Measurements from ENCODE around the gene THSD7B. TPM values are rescaled to one million over a fixed set of nuclear protein-coding genes. Genes with fewer than 3 reads are reported as not detected.
"Not testable (repeated sequence)": the region's sequence is repeated elsewhere in the genome, so short reads cannot be mapped to it uniquely, and the experiment has no call there.

THSD7B gene
- polyA plus RNA-seq, 1 donor: 0.42 TPM

DNA sequence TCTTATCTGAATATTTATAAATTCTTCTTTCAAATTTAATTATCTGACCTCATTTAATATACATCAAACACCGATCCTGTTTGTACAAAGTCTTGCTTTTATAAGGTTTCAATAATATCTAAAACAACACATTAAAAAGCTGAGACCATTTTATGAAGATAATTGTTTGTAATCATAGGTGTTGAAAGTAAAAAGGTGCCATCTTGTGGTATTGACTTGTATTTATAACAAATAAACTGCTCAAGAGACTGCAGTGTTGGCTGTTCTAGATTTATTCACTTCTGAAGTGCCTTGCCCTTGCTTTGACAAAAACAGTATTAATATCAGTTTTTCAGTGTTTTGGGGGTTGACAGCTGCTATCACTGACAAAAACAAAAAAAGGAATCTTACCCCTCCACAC is 912.1 kb downstream of the THSD7B start:
- DNase-seq (ENCODE audit: low read depth): no peak

DNA sequence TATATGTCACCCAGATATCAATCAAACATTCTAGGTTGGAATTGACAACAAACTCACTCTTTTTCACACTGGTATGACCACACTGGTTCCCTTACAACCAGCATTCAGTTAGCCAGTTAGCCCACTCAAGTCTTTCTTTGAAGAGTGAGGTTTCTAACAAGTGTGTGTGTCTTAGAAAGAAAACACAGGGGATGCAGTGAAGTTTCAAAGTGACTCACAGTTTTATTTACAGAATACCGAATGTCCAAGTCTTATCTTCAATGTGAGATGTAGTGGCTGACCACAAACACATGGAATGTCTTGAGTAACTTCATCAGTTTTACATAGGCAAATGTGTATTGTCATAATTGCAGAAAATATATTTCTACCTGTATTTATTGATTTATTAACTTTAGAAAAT is 924.2 kb downstream of the THSD7B start:
- DNase-seq (ENCODE audit: low read depth): no peak

DNA sequence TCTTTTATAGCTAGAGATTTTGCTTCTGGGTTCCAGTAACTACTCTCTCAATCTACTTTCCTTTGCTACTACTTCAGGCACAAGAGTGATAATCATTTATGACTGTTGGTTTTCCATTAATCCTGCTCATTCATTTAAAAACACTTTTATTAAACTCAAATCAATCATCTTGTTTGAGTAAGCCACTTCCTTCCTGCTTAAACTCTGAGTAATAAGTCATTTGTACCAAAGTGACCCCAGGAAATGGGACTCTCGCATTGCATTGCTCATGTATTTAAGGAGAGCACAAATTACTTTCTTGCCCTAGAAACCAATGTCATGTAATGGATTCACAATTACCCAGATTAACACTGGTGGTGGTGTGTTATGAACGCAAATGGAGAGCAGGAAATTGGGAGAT is 928.2 kb downstream of the THSD7B start:
- DNase-seq (ENCODE audit: low read depth): no peak

DNA sequence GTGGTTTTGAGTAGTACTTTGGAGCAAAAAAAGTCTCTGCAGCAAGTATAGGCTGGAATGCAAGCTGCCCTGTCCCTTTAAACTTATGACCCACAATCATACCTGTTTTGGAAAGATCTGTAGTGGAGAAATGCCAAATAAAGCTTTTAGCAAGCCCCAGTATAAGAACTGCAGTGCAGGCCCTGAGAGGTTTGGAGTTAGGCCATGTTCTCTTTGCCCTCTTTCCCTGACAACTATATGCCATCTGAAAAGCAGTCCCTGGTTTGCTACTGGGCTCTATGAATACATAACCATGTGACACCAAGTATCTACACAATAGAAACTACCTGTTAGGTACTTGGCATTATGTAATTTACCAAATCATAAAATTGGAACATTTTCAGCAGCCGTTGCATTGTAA is 931.6 kb downstream of the THSD7B start:
- no peak for DNase-seq (ENCODE audit: low read depth)

DNA sequence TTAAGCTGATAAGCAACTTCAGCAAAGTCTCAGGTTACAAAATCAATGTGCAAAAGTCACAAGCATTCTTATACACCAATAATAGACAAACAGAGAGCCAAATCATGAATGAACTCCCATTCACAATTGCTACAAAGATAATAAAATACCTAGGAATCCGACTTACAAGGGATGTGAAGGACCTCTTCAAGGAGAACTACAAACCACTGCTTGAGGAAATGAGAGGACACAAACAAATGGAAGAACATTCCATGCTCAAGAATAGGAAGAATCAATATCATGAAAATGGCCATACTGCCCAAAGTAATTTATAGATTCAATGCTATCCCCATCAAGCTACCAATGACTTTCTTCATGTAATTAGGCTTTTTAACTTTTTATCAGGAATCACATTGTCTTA is 934.9 kb downstream of the THSD7B start:
- DNase-seq (ENCODE audit: low read depth): not testable (repeated sequence)

DNA sequence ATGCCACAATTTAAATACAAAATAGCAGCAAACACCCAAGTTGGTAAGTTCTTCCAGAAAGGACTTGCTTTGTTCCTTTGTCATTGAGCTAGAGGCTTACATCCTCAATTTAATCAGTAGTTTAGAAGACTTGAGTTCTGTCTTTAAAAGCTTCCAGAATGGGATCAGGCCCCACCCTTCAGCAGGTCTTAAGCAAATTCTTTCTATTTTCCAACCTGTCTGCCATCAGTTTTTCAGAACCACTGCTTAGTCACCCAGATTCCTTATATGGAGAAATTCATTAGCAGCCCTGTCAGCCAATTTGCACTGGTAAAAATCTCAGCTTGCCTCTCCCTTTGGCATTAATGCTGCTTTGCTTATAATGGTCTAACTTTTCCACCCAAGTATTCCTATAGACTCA is 935.3 kb downstream of the THSD7B start:
- no peak for DNase-seq (ENCODE audit: low read depth)

DNA sequence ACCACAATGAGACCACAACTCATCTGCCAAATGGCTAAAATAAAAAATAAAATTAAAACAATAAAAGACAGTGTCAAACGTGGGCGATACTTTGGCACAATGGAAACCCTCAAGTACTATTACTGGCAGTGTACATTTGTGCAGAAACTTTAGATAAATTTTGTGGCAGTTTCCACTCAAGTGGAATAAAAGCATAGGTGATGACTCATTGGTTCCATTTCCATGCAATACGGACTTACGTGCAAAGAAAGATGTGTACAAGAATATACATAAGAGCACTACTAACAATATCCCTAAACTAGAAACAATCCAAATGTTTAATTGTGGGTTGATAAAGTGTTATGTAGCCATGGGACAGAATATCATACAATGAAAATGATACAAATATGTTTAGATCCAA is 940.0 kb downstream of the THSD7B start:
- DNase-seq (ENCODE audit: low read depth): no peak

DNA sequence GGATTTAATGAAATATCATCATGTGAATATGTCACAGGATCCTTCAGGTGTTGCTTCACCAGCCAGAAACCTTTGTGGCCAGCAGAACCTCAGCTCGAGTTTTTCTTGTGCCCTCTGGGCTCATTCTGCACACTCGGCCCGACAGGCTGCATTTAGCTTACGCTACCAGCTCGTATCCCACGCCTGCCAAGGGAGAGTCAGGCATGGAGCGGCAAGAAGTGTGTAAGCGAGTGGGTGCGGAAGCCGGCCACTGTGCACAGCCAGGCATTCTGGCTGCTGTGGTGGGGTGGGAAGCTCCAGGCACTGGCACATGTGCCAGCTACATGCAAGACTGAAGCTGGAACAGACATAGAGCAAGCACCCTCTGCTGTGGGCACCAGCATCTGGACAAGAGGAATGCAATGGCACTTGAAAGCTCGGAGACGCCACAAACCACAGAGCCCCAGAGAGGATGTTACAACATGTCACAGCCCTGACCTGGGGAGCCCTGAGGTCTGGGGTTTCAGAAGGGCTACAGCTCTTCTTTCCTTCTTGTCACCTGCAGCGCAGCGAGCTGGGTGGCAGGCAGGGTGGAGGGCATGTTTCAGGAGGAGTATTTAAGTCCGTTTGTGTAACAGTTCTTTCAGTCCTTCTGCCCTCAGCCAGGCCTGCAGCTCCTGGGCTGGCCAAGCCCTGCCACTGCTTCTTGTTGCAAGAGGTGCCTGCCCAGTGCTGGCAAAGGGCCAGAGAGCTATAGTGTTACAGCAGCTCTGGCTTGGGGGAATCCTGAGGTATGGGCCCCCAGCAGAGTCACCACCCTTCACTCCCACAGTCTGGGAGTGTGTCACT is 941.7 kb downstream of the THSD7B start:
- no peak for DNase-seq (ENCODE audit: low read depth)

DNA sequence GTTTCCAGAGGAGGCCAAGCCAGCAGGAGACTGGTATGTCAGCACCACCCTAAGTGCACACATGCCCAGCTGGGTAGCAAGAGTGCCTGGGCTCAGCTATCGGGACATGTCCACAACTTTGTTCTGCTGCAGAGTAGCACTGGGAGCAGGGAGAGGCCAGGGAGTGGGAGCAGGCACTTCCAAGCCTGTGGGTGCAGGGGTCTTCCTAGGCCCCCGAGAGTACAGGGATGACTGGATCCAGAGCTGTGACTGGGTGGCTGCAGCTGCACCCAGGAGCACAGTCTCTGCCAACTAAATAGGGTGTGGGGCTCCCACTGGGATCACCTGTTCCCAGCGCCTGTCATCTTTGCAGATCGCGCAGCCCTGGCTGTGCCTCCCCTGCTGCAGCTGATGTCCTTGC is 943.0 kb downstream of the THSD7B start:
- DNase-seq (ENCODE audit: low read depth): no peak

DNA sequence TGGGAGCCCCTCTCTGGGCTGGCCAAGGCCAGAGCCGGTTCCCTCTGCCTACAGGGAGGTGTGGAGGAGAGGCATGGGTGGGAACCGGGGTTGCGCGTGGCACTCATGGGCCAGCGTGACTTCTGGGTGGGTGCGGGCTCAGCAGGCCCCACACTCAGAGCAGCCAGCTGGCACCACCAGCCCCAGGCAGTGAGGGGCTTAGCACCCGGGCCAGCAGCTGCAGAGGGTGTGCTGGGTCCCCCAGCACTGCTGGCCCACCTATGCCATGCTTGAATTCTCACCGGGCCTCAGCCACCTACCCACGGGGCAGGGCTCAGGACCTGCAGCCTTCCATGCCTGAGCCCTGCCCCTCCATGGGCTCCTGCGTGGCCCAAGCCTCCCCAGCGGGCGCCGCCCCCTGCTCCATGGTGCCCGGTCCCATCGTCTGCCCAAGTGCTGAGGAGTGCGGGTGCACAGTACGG is 950.4 kb downstream of the THSD7B start:
- DNase-seq (ENCODE audit: low read depth): no peak

DNA sequence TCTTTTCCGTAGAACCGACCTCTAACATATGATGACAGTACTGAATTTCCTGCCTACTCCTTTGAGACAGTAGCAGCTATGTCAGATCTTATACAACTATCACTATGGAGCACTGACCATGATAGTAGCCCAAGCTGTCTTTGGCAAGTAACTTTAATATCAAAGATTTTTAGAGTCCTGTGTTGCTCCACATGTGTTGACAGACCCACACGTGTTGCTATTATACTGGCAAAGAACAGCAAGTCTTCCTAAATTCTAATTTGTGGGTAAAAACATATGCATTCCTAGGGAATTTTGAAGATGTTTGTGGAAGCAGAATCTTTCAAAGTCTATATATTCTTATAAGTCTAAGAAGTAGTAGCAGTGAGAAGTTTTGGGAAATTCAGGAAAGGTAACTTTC is 953.4 kb downstream of the THSD7B start:
- DNase-seq (ENCODE audit: low read depth): no peak

DNA sequence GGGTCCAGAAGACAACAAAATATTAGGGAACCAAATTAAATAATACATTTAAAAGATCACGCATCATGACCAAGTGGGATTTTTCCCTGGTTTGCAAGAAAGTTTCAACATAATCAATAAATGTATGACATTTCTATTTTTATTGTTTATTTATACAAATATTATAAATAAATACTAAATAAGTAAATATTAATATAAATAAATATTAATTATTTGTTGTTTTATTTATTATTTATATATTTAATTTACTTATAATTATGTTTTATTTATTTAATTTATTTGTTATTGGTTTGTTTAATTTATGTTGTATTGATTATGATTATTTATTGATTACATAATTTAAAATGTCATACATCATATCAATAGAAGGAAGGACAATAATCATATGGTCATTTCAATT is 956.4 kb downstream of the THSD7B start:
- no peak for DNase-seq (ENCODE audit: low read depth)

DNA sequence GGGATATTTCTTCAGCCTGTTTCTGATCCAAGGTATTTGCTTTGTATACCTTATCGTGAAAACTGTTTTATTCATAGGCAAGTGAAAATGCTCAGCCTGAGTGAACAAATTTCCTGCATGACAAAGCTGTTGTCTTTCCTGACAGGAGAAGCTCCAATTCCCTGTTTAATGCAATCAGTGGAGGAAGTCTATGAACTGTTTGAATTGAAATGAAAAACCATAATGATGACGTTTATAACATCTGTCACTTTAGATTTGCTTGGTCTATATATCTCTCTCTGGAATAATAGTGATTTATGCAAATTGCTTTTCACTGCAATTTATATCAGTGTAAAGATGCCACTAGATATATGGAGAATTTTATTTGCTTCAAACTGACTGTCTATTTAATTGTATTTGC is 959.6 kb downstream of the THSD7B start:
- DNase-seq (ENCODE audit: low read depth): no peak
